ENCODE data around the gene ROCK2.
"Not testable (repeated sequence)": the region's sequence is repeated elsewhere in the genome, so short reads cannot be mapped to it uniquely, and the experiment has no call there.

DNA sequence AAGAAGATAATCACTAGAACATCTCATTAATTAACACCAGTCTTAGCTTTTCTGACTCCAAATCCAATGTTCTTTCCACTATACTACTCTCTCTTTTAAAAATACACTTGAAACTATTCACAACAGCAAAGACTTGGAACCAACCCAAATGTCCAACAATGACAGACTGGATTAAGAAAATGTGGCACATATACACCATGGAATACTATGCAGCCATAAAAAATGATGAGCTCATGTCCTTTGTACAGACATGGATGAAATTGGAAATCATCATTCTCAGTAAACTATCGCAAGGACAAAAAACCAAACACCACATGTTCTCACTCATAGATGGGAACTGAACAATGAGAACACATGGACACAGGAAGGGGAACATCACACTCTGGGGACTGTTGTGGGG lies 15.9 kb downstream of the ROCK2 start:
- TF ChIP-seq EP300, POLR2AphosphoS5 (IDR thresholded peaks at IDR 0.05): not testable (repeated sequence)
- TF ChIP-seq, protein P1, sequence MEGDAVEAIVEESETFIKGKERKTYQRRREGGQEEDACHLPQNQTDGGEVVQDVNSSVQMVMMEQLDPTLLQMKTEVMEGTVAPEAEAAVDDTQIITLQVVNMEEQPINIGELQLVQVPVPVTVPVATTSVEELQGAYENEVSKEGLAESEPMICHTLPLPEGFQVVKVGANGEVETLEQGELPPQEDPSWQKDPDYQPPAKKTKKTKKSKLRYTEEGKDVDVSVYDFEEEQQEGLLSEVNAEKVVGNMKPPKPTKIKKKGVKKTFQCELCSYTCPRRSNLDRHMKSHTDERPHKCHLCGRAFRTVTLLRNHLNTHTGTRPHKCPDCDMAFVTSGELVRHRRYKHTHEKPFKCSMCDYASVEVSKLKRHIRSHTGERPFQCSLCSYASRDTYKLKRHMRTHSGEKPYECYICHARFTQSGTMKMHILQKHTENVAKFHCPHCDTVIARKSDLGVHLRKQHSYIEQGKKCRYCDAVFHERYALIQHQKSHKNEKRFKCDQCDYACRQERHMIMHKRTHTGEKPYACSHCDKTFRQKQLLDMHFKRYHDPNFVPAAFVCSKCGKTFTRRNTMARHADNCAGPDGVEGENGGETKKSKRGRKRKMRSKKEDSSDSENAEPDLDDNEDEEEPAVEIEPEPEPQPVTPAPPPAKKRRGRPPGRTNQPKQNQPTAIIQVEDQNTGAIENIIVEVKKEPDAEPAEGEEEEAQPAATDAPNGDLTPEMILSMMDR (IDR thresholded peaks at IDR 0.05): not testable (repeated sequence)
